HG02884 (cell line): Measurements from ENCODE around the gene GPR153.

Experiments used
- ATAC-seq: cut with Tn5 transposase; IDR thresholded peaks from one replicate; pipeline ENCODE4 v1.9.1; 2021; ENCODE audit warnings: mild to moderate bottlenecking, moderate library complexity; ENCODE audit not compliant: unreplicated experiment

Gene GPR153

DNA sequence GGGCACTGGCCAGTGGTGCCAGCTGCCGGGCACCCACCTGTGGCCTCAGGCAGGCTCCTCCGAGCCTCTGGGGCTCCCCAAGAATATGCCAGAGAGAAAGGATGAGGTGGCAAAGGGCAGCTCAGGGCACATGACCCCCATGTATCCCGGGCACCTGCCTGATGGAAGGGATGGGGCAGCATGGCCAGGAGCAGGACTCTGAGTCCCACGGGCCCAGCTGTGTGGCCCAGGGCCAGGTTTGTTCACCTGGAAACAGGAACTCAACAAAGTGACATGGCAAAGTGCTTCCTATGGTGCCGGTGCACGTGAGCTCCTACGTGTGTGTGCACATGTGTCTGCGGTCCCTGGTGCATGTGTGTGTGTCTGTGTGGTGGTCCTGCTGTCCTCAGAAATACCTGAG lies 9.5 kb upstream of the GPR153 start:
- no peak for ATAC-seq

DNA sequence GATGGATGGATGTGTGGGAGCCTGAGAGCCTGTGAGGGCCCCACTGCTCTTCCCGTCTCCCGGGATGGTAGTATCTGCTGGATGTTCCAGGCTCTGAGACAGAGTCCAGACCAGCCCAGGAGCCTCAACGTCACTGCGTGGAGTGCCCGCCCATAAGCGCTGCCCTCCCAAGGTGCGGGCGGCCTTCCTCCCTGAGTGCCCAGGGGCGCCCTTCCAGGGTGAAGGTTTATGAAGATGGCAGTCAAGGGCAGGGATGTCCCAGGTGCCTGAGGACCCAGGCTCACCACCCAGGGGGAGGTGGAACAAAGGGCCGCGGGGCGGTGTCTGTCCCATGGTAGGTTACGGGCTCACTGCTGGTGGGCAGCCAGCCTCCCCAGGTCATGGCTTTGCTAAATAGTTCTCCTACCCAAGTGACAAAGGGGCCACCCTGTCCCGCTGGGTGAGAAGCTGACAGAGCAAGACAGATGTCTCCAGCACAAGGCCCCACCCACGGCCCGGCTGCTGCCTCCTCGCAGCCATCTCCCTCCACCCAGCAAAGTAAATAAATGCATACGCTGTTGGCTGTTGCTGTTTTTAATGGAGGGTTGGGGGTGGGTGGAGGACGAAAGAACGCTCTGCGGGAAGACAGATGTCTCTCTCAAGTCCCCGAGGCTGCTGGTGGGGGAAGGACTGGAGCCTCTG lies 9.0 kb upstream of the GPR153 start:
- no peak for ATAC-seq

DNA sequence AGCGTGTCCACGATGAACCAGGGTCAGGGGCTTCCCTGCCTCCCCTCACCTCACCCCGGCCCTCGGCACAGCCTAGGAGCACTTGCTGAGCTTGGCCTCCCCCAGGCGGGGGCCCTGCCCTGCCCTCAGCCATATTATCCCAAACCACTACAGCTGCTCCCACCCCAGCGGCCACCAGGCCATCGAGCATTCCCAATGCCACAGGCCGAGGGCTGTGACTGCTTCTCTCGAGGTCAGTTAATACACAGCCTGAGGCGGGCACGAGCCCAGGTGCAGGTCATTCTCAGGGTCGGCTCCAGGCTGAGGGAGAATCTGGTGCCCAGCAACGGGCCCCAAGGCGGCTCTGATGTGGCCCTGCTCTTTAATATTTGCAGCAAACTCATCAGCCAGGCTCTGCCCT lies 8.4 kb upstream of the GPR153 start:
- ATAC-seq, result no peak

DNA sequence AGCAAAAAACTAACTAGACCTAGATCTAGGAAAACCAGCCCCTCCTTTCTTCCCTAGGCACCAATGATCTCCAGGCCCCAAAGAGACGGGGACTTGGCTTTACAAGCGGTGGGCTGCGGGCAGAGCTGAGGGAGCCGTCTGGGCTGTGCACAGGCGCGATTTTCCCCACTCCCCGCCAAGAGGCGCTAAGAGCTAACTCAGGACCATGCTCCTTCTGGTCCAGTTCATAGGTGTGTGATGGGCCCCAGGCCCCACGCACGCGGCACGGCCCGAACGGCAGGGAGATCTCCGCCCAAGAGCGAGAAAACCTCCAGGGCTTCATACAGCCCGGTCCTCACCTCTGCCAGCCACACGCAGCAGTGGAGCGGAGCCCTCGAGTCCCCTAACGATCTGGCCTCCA lies 7.5 kb upstream of the GPR153 start:
- no peak for ATAC-seq

DNA sequence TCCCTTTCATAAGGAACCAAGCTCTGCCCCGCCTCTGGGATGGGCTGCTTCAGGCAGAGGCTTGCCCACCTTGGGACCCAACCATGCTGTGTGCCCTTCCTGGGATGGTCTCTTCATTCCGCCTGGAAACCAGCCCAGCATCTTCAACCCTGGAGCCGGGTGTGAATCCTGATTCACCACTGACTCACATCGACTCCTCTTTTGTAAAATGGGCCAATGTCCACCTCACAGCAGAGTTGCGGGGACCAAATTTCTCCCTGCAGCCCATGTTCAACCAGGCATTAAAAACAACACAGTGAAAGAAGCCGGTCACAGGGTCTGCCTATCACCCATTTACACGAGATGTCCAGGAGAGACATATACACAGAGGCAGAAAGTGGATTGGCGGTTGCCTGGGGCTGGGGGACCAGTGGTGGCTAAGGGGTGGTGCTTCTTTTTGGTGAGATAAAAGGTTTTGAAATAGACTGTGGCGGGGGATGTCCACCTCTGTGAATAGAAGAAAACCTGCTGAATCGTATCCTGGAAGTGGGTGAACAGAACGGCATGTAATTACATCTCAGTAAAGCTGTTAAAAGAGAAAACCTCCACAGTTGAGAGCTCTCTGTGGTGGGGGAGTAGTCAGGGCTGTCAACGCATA lies 6.9 kb upstream of the GPR153 start:
- no peak for ATAC-seq

DNA sequence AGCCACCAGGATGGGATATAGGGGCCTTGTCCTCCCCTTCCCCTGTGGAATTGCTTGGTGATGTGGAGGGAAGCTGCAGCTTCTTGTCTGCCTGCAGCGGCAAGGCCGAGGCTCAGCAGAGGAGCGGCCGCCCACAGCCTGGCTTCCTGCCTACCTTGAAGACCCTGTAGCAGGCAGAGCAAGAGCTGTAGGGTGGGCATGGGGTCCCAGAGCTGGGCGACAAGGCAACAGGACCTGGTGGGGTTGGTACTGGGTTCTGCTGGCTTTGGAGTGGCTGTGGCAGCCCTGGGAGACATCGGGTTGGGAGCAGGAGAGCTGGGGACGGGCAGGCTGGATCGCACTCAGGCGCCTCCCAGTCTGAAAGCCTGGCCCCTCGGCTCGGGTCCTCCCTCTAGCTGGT lies 5.7 kb upstream of the GPR153 start:
- no peak for ATAC-seq

DNA sequence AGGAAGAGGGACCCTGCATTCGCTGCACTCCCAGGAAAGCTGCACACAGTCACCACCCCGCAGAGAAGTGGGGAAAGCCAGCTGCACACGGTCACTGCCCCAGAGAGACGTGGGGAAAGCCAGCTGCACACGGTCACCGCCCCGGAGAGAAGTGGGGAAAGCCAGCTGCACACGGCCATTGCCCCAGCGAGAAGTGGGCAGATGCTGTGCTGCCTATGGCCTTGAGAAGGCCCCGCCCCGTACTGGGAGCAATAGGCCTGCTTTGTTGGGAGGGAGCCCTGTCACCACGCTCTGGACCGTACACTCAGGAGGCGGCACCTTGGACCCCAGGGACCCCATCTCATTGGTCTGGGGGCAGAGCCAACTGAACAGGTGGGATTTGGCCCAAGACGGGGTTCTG lies 4.3 kb upstream of the GPR153 start:
- no peak for ATAC-seq

DNA sequence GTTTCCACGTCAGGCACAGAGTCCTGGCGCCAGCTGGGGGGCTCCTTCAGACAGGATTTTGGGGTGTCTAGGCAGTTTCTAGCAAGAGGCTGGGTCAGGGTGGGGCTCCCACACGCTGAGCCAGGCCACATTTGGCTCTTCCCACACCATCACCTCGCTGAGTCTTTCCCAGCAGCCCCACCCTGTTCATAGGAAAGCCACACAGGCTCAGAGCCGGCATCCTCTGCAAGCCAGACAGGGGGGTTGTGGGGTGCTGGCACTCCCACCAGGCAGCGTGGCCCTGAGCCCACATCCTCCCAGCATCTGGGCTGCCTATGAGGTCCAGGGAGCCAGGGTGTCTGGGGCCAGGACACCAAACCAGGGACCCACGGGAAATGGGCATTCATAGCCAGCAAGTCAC lies 2.8 kb upstream of the GPR153 start:
- ATAC-seq, result no peak

DNA sequence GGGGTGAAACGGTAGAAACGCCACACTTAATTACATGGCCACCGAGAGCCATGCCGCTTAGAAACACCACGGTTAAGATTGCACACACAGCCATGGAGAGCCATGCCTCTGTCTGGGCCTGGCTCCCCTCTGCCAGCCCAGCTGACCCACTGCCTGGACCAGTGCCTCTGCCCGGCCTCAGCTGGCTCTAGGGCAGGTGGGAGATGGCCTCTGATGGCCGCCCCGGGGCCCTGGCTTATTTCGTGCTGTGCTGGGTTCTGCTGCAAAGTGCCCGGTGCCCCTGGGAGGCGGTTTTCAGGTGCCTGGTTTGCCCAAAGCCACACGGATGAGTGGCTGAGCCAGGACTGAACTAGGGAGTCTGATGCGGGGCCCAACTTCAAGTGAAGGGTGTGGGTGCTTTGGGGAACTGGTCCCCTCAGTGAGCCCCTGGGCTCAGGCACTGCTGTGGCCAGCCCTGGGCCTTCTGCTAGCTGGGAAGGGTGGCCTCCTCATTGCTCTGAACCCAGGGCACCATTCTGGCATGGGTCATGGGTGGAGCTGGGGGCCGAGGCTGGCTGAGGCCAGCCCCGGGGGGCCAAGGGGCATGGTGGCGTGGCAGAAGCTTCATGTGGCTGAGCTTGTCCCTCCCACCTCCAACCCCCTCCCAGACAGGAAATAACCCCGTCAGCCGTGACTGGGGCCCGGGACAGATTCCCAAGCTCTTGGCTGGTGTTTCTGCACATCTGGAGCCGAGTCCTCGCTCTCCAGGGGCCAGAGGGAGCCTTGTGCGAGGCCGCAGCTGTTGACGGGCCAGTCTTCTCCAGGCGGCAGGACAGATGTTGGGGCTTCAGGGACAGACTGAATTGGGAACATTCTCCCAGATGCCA lies 1.9 kb upstream of the GPR153 start:
- no peak for ATAC-seq

DNA sequence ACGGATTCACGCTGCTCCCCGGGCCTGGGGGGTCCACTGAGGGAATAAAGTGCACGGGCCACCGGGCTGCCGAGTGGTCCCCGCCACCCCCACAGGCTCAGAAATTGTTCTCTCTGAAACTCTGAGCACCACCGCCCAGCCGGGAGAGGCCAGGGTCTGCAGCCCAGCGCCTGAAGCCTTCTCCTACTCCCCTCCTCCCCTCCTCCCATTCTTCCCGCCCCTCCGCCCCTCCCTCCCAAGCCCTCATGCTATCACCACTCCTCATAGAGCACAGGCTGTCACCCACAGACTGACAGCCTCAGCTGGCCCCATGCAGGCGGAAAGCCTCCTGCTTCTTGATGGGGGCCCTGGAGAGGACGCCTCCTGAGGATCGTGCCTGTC lies 707 bp upstream of the GPR153 start:
- no peak for ATAC-seq

DNA sequence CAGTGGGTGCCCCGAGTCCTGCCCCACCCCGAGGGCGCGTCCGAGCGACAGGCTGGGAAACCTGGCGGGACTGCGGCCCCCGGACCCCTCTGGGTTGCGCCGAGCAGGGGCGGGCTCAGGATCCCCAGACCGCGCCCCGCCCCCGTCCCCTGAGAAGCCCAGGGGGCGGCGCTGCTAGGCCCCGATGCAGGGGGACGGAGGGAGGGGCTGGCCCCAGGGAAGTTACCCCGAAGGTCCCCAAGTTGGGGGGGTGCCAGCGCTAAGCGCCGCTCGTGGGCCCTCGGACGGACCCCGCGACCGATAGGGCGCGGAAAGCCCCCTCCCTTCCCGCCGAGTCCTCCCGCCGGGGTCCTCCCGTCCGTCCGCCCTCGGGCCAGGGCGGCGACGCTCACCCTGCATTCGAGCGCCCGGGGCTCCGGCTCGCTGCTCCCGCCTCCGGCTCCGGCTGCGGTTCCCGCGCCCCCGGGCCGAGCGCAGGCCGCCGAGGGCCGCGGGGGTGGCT lies 414 bp downstream of the GPR153 start:
- ATAC-seq, result no peak

DNA sequence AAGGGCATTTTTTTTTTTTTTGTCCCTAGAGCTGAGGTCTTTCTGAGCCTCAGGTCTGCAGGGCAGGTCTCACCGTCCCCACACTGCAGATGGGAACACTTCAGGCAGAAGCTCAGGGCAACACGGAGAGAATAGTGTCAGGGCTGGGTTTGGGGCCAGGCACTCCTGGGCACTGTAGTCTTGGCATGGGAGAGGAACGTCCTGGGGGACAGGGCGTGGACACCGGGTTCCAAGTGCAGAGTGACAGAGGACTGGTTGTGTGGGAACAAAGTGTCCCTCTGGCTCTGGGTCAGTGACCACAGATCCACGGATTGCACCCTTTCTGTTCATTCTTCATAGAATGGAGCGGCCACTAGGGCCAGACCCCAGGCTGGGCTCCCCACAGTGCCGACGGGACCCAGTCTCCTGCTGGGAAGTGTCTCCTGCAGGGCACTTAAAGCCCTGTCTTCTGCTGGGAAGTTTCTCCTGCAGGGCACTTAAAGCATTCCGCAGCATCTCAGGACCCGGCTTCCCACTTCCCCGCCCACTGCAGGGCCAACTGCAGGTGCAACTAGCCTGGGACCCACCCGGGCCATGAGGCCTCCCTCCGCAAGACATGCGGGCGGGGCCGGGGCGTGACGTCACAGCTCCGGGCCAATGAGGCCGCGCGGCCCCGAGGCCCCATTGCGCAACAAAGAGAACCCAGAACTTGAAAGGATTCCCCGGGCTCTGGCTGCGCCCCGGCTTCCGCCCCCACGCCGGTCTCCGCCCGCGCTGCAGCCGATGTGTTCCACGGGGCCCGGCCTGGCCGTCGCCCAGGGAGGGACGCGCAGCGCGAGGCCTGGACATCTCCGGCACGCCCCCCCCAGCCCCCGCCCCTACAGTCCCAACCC lies 1.2 kb downstream of the GPR153 start:
- ATAC-seq, result no peak

DNA sequence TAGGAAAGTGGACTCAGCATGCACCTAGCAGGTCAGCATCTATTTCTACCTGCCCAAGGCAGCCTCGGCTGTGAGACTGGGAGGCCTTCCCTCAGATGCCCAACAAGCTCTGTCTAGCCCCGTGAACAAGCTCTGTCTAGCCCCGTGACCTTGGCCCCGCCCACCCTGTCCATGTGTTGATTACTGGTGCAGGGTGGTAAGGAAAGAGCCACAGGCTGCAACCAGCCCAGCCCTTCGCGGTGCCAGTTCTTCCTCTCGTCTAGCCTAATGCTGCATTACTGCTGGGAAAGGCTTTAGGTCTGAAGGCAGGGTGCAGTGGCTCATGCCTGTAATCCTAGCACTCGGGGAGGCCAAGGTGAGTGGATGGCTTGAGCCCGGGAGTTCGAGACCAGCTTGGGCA lies 2.2 kb downstream of the GPR153 start:
- ATAC-seq, result no peak

DNA sequence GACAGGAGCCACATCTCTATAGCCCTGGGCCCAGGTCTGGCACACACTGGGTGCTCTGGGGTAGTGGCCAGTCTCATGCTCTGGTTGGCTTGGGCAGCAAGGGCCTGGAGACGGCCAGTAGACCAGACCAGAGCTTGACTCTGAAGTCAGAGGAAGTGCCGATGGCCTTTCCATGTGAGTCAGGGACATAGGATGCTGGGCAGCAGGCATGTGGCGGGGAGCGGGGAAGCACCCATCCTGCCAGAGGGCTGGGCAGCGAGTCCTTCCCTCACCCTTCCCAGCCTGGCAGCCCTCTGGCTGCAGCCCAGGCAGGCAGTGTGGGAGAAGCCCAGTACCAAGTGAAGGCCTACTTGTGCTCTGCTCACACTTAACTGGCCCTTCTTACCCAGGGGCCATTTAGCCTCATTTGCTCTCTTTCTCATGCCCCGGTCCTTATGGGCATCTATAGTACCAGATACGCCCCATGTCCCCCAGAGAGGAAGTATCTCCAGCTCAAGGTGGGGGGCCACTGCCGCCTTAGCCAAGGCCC lies 3.3 kb downstream of the GPR153 start:
- no peak for ATAC-seq

DNA sequence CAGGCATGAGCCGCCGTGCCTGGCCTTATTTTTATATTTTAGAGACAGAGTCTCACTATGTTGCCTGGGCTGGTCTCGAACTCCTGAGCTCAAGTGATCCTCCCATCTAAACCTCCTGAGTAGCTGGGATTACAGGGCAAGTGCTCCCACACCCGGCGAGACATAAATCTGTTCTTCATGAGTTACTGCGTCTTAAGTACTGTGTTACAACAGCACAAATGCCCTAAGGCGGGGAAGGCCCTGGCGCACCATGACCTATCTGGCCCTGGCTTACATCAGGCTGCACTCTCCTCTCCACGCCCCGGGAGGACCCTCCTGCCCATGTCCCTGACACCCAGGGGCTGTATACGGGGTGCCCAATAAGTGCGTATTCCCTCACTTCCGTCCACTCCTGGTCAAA lies 4.3 kb downstream of the GPR153 start:
- ATAC-seq, result no peak

DNA sequence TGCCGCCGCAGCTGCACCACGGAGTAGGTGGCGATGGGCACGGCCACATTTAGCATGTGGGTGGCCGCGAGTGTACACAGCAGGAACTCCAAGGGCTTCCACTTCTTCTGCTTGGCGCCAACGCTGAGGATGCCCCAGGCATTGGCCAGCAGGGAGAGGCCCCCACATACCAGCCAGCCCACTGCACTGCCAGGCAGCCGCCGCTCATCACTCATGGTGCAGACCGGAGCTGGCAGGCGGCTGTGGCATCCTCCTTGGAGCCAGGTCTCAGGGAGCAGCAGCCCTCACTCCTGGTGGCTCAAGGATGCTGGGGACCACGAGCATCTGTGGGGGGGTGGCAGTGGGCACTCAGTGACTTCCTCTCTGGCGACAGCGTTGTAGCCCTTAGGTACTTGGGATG lies 6.2 kb downstream of the GPR153 start:
- ATAC-seq, result no peak

DNA sequence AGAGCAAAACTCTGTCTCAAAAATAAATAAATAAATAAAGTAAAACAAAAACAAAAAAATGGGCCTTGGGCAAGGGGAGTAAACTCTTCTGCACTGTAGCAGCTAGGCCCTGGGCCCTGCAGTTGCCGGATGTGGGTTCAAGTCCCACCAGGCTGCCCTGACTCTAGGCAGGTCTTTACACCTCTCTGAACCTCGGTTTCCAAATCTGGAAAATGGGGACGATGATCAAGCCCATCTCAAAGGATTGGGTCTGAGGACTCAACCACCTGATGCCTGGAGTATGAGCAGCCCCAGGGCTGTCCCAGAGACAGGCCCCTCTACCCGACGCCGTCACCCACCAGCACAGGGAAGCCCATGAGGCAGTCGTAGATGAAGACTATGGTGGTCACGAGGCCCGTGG lies 7.5 kb downstream of the GPR153 start:
- ATAC-seq, result no peak

DNA sequence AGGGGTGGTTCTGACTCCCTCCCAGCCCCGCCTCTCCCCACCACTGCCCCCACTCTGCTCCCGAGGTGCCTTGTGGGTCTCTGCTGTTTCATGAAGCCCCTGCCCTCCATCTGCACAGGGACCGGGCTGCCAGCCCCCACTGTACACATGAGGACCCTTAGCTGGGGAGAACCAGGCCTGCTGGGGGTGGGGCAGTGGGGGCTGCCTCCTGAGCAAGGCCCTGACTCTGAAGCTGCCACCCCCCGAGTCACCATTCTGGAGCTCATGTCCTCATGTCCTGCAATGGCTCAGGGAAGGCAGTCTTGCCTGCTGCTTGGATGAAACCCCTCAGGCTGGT lies 8.6 kb downstream of the GPR153 start:
- ATAC-seq, result no peak

DNA sequence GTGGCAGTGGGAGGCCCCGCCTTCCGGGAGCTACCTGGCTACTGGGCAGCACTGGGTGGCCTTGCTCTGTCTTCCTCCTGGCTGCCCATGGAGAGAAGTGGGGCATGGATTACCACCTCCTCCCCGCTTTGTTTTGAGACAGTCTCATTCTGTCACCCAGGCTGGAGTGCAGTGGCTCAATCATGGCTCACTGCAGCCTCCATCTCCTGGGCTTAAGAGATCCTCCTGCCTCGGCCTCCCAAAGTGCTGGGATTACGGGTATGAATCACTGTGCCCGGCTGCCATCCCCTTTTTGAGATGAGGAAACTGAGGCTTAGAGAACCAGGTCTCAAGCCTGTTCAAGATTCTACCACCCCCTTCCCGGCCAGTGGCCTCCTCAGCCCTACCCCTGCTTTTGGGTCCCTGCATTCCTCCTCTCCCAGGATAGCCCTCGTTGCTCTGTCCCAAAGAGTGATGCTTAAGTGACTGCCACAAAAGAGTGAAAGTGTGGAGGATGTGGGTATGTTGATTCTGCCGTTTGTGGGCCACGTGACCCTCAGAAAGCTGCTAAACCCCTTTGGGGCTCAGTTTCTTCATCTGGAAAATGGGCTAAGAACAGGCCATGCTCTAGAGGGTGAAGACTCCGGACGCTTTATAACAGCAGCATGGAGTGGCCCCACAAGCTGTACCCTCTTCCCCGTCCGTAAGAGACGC lies 9.1 kb downstream of the GPR153 start:
- ATAC-seq, result no peak

DNA sequence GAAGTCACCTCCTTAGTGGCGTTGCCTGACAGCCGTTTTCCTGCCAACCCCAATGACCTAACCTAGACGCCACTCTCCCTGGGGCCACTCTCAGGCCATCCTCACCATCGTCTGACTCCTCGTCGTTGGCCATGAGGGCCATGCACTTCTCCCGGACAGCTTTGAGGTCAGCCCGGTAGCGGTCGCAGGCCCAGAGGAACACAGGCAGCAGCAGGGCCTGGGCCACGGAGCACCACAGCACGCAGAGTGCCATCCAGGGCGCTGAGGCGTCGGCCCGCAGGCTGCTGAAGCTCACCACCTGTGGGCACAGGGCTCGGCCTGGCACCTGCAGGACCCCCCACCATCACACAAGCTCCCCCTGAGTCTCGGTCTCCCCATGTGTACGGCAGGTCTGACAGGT lies 9.7 kb downstream of the GPR153 start:
- no peak for ATAC-seq
